Tibial nerve (tissue), 4 donors: ENCODE results near the gene TFEB.

Experiments used
- EP300 ChIP-seq, 2 donors: sonication (generic); formaldehyde crosslinking; IDR thresholded peaks; one replicate each; pipeline ENCODE4 v1.6.1; 2017; ENCODE audit warnings: antibody characterized with exemption in 2 of 2, mild to moderate bottlenecking in 1 of 2
- POLR2A ChIP-seq, 2 donors: fragments of 450-650 bp; IDR thresholded peaks; one replicate each; pipeline ENCODE4 v1.6.1; 2017; ENCODE audit warnings: antibody characterized with exemption in 2 of 2, mild to moderate bottlenecking in 2 of 2, moderate library complexity in 2 of 2
- TF ChIP-seq, protein P1 (sequence below), 5 experiments: fragments of 200-600 bp in 3 of 5; fragments of 450-650 bp in 2 of 5; sonication (generic) in 3 of 5; IDR thresholded peaks; one replicate each; pipeline ENCODE4 v1.5.1; 2016 to 2019; ENCODE audit warnings: antibody characterized with exemption in 5 of 5, mild to moderate bottlenecking in 3 of 5, moderate library complexity in 2 of 5

DNA sequence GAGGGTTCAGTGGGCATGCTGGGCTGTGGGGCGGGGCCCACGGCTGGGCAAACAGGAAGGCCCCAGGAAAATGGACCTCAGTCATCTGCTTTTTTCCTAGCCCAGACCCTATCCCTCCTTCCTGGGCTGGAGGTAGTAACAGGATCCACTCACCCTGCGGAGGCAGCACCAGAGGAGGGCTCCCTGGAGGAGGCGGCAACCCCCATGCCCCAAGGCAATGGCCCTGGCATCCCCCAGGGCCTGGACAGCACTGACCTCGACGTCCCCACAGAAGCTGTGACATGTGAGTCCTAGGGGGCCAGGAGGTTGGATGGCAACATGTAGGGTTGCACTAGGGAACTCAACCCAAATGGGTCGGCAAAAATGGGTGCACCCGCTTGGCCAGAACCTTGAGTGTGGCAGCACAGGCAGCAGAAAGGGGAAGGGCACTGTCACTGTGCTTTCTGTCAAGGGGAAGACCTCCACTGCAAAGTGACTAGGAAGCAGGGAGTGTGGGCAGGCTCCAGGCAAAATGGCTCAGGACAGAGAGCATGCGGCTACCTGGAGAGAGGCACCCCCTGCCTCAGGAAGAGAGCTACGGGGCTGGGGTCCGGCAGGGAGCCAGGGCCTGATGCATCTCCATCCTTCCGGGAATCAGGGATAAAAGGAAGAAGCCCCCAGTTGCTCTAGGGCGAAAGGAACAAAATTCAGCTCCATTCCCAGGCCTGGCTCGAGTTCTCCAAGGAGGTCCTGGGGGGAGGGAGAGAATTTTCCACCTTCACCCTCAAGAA, 89.2 kb downstream of the TFEB start:
- TF ChIP-seq, protein P1, sequence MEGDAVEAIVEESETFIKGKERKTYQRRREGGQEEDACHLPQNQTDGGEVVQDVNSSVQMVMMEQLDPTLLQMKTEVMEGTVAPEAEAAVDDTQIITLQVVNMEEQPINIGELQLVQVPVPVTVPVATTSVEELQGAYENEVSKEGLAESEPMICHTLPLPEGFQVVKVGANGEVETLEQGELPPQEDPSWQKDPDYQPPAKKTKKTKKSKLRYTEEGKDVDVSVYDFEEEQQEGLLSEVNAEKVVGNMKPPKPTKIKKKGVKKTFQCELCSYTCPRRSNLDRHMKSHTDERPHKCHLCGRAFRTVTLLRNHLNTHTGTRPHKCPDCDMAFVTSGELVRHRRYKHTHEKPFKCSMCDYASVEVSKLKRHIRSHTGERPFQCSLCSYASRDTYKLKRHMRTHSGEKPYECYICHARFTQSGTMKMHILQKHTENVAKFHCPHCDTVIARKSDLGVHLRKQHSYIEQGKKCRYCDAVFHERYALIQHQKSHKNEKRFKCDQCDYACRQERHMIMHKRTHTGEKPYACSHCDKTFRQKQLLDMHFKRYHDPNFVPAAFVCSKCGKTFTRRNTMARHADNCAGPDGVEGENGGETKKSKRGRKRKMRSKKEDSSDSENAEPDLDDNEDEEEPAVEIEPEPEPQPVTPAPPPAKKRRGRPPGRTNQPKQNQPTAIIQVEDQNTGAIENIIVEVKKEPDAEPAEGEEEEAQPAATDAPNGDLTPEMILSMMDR (IDR thresholded peaks at IDR 0.05): no peak
- TF ChIP-seq POLR2A (IDR thresholded peaks at IDR 0.05): no peak
- TF ChIP-seq EP300 (IDR thresholded peaks at IDR 0.05): no peak
